GM18907 (cell line): ENCODE results near the gene SPON2.

Experiments used
- ATAC-seq: cut with Tn5 transposase; IDR thresholded peaks from one replicate; pipeline ENCODE4 v1.9.1; 2021; ENCODE audit warnings: mild to moderate bottlenecking, moderate library complexity; ENCODE audit not compliant: unreplicated experiment

The SPON2 gene

DNA sequence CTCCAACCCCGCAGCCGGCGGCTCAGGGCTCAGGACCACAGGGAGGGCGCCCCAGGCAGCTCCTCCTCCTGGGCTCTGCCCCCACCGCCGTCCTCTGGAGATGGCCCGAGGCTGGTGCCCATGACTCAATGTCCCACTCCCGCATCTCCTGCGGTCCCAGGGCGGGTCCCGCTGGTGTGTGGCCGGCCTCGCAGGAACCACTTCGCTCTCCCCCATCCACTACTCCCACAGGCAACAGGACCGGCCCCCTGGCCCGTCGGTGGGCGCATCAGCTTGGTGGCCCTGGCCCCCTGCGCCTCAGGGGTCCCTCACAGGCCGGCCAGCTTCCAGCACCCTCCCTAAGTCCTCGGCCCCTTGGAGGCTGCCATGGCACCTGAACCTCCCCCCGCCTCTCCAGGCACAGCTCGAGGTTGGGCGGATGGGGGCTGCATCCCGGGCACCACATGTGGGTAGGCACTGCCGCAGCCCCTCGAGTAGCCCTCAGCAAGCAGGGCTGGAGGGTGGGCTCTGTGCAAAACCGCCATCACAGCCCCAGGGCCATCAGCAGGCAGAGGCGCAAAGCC, 22.8 kb upstream of the SPON2 start:
- ATAC-seq: no peak

DNA sequence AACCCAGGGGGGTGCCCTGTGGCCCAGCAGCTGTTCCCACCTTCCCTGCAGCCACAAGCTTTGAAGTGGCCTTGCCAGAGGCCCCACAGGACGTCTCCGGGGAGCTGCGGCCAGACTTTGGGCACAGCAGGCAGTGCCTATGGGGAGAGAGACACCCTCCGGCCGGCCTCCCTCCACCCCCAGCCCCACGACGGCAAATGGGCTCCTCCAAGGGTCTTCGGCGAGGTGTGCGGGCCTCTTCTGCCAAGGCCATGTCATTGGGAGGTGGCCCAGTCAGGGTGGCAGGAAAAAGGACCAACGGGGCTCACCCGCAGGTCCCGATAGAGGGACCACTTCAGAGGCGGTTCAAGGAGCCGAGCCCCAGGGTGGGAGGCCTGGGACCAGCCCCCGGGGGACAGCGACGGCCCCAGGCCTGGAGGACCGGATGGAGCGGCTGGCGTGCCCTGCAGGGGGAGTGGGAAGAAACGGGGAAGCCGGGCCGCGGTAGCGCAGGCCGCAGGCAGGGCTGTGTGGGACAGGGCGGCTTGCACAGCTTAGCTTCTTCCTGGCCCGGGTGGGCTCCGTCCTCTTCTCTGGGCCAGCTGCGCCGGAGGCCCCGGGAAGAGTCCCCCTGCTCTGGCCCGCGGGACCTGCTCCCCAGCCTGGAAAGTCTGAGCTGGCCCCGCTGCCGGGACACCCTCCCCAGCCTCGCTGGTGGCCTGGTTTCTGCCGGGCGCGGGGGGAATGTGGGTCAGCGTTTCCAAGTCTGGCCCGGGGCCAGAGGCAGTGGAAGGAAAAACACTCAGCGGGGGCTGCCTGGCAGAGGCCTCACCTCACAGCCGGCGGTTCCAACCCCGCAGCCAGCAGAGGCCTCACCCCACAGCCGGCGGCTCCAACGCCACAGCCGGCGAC, 21.9 kb upstream of the SPON2 start:
- no peak for ATAC-seq

DNA sequence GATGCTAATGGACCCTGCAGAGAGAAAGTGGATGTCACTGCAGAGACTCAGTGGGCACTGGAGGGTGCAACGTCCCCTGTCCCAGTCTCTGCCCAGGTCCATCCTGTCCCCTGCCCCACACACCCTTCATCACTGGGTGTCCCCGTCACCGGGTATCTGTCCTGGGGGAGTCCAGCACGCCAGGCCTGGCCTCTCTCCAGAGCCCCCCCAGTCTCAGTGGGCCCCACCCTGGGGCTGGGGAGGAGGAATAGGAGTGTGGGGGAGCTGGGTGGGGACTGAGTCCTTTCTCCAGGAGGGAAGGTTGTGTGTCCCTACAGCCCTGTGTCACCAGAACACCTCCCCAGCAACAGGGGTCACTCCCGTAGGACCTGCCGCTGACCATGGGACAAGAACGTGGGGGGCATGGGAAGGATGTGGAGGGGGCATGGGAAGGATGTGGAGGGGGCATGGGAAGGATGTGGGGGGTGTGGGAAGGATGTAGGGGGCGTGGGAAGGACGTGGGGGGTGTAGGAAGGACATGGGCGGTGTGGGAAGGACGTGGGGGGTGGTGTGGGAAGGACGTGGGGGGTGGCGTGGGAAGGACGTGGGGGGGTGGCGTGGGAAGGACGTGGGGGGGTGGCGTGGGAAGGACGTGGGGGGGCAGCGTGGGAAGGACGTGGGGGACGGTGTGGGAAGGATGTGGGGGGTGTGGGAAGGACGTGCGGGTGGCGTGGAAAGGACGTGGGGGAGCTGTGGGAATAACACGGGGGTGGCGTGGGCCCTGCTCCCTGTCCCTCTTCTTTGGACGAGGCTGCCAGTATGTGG, 21.0 kb upstream of the SPON2 start:
- ATAC-seq: no peak

DNA sequence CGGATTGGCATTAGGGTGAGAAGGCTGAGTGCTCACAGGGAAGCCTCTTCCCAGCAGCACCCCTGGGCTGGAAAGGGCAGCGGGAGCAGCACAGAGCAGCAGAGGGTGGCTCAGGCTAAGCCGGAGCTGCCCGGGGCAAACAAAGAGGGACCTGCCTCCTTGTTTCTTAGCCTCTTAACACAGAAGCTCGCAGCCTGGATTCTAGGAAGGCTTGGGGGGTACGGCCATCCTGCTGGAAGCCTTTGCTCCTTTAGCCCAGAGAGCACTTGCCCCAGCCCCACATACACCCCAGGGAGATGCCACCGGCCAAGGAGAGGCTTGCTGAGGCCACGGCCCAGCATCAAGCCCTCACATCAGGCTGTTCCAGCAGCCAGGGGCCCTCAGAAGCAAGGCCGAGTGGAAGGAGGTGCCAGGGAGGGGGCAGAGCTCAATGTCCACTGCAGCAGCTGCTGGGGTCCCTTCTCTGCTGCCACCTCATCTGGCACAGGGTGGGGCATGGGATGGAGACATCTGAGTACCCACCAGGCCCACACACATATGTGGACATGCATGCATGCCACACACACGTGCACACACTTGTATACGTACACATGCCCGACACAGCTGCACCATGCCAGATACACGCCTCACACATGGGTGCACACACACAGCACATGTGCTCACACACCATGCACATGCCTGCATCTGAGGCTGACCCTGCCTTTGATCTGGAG, 20.3 kb upstream of the SPON2 start:
- no peak for ATAC-seq

DNA sequence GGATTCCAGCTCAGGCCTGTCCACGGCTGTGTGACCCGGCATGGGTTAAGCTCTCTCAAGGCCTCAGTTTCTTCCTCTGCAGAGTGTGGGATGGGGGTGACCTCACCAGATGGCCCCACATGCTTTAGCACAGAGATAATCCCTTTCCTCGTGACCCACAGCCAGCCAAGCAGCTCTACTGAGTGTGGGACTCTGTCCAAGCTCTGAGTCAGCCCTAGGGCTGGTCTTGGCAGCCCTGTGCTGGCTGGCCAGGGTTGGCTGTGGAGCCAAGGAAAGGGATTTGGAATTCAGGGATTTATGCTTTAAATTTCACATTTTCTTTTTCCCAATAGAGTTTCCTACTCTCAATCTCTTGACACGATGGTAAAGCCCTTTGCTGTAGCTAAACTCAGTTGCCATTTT, 19.7 kb upstream of the SPON2 start:
- ATAC-seq: no peak

DNA sequence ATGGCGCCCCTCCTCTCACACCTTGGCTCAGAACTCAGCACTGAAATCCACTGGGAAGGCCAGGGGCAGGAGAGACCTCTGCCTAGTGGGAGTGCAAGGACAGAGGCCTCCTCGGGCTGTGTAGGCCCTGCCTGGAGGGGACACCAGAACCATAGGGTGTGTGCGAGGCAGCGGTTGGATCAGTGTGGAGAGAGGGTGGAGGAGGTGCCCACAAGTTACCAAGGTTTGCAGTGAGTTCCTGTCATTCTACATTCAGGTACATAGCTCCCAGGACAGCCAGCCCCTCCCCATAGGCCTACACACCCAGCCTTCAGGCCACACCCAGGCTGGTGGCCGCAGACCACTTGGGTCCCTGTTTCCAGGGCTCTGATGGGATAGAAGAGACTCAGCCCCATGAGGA, 19.2 kb upstream of the SPON2 start:
- no peak for ATAC-seq

DNA sequence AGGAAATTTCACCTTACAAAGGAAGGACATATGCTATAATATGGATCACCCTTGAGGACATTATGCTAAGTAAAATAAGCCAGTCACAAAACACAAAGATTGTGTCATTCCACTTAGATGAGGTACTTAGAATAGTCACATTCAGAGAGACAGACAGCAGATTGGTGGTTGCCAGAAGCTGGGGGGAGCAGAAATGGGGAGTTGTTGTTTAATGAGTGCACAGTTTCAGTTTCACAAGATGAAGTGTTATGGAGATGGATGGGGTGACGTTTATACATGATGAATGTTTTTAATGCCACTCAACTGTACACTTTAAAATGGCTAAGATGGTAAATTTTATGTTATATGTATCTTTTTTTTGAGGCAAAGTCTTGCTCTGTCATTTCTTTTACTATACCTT, 14.8 kb upstream of the SPON2 start:
- ATAC-seq: peak; percentile 67

DNA sequence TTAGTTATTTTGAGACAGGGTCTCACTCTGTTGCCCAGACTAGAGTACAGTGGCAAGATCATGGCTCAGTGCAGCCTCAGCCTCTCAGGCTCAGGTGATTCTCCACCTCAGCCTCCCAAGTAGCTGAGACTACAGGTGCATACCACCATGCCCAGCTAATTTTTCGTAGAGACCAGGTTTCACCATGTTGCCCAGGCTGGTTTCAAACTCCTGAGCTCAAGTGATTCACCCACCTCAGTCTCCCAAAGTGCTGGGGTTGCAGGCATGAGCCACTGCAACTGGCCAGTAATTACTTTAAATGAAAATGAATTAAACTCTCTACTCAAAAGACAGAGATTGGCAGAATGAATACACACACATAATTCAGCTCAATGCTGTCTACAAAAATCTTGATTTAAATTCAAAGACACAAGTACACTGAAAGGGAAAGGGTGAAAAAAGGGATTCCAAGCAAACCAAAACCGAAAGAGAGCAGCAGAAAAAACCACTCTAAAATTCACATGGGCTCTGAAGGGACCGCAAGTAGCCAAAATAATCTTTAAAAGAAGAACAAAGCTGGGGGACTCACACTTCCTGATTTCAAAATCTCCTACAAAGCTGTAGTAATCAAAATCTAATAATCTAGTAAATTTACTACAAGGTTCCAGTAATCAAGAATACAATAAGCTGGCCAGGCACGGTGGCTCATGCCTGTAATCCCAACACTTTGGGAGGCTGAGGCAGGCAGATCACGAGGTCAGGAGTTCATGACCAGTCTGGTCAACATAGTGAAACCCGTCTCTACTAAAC, 11.8 kb upstream of the SPON2 start:
- peak; percentile 70 for ATAC-seq

DNA sequence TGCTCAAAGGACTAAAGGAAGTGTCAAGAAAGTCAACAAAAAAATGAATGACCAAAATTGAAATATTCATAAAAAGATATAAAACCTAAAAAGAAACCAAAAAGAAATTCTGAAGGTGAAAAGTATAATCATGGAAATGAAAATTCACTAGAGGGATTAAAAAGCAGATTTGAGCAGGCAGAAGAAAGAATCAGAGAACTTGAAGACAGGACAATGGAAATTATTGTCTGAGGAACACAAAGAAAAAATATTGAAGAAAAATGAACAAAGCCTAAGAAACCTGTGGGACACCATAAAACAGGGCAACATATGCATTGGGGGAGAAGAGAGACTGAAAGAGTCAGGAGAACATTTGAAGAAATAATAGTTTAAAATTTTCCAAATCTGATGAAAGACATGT, 9.9 kb upstream of the SPON2 start:
- no peak for ATAC-seq

DNA sequence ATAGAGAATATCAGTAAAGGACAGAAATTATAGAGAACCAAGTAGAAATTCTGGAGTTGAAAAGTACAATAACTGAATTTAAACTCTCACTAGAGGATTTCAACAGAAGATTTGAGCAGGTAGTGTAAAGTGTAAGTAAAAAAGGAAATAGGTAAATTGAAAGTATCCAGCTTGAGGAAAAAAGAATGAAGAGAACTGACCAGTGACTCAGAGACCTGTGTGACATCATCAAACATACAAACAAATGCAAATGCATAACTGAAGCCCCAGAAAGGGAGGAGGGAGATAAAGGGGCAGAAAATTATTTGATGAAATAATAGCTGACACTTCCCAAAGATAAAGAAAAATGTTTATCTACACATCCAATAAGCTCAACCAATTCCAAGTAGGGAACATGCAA, 8.3 kb upstream of the SPON2 start:
- ATAC-seq: no peak

DNA sequence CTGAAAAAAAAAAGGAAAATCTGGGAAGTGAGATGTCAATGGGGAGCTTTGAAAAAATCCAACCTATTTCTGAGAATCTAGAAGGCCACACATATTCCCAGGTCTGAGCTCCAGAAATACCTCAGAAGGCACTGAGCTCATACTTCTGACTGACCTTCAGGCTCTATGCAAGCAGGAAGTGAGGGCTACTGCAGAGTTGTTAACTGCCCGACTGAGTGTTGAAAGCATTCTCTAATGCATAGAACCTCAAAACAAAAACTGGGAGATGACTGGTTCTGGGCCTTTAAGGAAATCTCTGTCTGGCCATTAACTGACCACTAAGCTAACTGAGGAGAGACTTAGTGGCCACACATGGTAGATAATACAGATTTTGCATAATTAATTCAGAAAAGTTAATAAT, 7.6 kb upstream of the SPON2 start:
- no peak for ATAC-seq

DNA sequence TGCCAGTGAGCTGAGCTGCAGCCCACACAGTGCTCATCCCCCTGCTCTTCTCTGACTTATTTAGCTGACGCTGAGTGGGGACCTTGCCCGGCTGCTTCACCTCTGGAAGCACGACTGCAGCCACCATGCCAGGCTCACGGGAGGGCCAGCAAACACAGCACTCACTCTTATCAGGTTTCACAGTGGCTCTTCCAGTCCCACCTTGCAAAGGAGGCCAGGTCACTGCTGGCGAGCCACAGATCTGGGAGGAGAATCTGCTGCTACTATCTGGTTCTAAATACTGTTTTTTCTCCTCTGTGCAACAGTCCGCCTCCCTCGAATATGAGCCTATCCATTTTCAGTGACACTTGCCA, 6.7 kb upstream of the SPON2 start:
- no peak for ATAC-seq

DNA sequence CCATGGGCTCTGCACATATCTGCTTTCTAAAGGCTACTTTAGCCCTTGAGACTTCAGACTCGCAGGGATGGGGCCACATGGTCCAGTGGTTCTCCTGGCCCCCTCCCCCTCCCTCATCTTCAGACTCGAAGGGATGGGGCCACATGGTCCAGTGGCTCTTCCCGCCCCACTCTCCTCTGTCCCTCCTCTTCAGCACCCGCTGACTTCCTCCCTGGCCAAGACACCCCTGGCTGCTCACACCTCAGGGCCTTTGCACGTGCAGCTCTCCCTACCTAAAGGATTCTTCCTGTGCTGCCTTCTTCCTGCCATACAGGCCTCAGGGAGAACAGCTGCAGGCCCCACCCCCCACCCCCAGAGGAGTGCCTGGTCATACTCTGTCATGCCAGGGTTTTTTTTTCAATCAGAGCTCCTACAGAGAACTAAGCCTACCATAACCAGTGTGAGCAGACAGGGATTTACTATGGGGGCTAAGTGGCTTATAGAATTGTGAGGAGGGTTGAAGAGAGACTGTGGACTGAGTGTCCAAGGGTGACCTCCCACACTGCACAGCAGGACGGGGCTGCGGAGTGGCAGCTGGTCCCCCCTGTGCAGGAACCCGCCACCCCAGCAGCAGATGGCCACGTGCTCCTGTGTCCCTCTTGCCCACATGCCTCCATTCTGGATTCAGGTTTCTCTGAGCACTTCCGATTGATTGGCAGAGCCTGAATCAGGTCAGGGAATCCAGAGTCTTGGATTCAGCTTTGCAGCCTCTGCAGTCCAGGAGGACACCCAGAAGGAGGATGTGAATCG, 6.1 kb upstream of the SPON2 start:
- no peak for ATAC-seq

DNA sequence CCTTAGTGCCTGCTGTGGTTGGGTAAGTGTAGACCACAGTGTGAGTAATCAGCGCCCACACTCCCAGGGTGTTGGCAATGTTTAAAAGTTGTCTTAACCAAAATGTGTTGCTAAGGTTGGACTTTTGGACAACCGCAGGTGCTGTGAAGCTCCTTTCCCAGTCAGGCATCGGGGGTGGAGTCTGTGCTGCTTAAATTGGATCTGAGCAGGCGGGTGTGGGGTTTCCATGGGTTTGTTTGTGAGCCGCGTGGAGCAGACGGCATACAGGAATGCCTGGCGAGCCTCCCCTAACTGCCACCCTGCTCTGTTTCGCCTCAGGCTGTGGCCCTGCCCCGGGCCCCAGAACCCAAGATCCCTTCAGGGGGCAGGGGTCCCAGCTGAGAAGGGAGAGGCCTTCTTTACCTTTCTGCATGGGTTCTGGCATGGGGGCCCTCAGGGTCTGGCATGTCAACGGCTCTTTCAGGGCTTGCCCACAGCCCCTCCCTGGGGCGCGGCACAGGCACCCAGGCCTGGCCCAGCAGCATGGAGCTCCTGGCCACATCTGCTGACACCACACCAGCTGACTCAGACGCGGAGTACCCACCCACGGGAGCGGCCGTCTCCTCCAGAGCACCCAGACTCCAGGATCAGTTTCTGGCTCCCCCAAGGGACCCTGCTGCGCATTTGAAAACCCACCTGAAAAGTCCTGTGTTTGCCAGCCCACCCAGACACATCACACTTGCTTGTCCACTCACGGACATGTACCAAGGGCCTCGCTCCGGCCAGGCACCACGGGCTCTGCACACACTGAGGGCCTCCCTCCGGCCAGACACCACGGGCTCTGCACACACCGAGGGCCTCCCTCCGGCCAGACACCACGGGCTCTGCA, 5.1 kb upstream of the SPON2 start:
- no peak for ATAC-seq

DNA sequence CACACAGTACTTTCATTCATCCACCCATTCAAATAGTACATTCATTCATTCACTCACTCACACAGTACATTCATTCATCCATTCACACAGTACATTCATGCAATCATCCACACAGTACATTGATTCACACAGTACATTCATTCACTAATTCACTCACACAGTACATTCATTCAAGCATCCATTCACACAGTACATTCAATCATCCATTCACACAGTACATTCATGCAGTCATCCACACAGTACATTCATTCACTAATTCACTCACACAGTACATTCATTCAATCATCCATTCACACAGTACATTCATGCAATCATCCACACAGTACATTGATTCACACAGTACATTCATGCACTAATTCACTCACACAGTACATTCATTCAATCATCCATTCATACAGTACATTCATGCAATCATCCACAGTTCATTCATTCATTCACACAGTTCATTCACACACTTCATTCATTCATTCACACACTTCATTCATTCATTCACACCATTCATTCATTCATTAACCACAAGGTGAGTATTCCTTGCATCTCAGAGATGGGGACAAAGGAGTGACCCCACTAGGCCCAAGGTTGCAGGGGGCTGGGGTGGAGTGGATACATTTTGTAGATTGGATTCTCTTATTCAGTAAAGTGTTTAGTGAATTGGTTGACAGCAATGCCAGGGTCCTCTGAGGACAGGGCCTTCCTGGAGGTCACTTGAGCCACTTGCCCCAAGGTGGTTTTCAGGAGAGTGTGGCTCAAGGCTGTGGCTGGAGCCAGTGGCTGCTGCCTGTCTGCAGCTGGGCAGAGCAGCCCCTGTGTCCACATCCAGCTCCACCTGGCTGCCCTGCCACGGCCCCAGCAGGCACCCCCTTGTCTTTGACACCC, 4.3 kb upstream of the SPON2 start:
- ATAC-seq: no peak

DNA sequence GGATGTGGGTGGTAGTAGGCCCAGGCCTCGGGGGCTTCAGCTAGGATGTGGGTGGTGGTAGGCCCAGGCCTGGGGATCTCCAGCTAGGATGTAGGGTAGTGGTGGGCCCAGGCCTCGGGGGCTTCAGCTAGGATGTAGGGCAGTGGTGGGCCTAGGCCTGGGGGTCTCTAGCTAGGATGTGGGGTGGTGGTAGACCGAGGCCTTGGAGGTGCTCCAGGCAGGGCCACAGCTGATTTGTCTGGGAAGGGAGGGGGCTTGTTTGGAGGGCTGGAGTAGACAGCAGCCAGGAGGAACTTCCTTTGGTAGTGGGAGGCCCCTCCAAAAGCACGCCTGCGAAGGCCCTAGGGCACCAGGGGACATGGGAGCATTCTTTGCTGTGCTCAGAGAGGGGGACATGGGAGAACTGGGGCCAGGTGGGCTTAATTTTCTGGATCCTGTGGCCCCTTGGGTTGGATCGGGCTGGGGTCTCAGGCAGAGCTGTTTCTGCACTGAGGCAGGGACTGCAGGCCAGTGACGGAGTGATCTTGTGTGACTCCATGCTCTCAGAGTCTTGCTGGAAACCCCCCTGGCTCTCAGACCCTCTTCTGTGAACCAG, 3.3 kb upstream of the SPON2 start:
- ATAC-seq: no peak

DNA sequence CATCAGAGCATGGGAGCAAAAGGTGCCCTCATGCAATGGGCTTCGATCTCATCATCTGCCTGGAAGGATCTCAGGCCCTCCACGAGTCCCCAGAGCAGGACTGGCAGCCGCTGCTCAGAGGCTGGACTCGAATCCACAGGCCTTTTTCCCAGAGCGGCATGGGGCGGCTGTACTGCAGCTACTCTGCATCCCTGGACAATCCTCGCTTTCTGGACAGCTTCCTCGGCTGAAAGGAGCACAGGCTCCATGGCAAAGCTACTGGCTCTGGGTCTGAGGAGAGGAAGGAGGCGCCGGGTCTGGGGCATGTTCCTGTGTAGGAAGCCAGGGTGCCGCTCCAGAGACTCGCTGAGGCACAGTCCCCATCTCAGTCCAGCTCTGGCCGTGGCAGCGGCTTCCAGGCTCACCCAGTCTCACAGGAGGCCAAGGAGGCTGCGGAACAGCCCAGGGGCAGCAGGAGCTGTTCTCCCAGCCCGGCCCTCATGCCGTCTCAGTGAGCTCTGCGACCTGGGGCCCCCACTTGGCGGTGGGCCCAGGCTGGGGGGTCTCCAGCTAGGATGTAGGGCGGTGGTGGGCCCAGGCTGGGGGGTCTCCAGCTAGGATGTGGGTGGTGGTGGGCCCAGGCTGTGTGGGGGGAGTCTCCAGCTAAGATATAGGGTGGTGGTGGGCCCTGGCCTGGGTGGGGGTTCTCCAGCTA, 2.7 kb upstream of the SPON2 start:
- ATAC-seq: no peak
